ENCODE measurements around the gene ADI1. TPM values are rescaled to one million over a fixed set of nuclear protein-coding genes. Genes with fewer than 3 reads are reported as not detected.

The ADI1 gene
- total and polyA plus RNA-seq, 2 of the 8 experiments (the other 6 are each of a cell fraction or from before 2014, with no cell fraction given) = 12.2 to 40.2 TPM

- no peak overlapping the region for H2BK20ac ChIP-seq (ENCODE audit: low read length)
- H2BK15ac ChIP-seq (ENCODE audit: low read length) = no peak overlapping the region
- CTCF ChIA-PET (ENCODE audit: partially characterized antibody) = interaction anchor here (1.0 to 5.4 kb wide), 5 partner anchors 8 to 27 kb away, joined by 3 to 51 read pairs (median 4); no protein-coding TSS in a partner anchor
- H3K18ac ChIP-seq (ENCODE audit: extremely low read depth, low read length) = no peak overlapping the region
- H4K5ac ChIP-seq (ENCODE audit: insufficient read length, low read depth, low read length) = no peak overlapping the region
- no peak overlapping the region for H2BK5ac ChIP-seq (ENCODE audit: low read depth, low read length)
- no peak overlapping the region; the same call in 1 of the 2 replicates for H4K8ac ChIP-seq (ENCODE audit: extremely low read depth, insufficient read depth, low read length)
- H3K23me2 ChIP-seq (ENCODE audit: low read depth, low read length) = no peaks in the 10 kb centered on the region
- peaks cover 3 to 8% (median 7%) of the 10 kb centered on the region in 4 experiments; a peak in 4 of 8 replicates for H3K36me3 ChIP-seq (ENCODE audit: control insufficient read depth in 2 of 4, insufficient read depth in 4 of 4, low read length in 3 of 4)
- no peaks in the 10 kb centered on the region for H3K27me3 ChIP-seq (replicated peaks in 1 of 4; ENCODE audit: control insufficient read depth in 3 of 4, extremely low read depth in 1 of 4, insufficient read depth in 3 of 4, low read length in 3 of 4)
- no peak overlapping the region for H3K4me2 ChIP-seq (ENCODE audit: insufficient read depth in 1 of 2, low read depth in 2 of 2, low read length in 2 of 2)
- no peak overlapping the region for H2BK120ac ChIP-seq (replicated peaks; ENCODE audit: low read depth, low read length)
- no peaks in the 10 kb centered on the region for H3K79me2 ChIP-seq (ENCODE audit: control insufficient read depth in 1 of 2, insufficient read depth in 2 of 2, low read length in 2 of 2)
- no peaks in the 10 kb centered on the region for H3K9me3 ChIP-seq (ENCODE audit: insufficient read depth in 2 of 2, low read depth in 1 of 2, low read length in 1 of 2)
- H2AK5ac ChIP-seq (ENCODE audit: low read depth, low read length) = no peak overlapping the region
- H4K20me1 ChIP-seq (replicated peaks in 1 of 2; ENCODE audit: control insufficient read depth in 1 of 2, insufficient read depth in 2 of 2, low read length in 2 of 2) = peaks cover 0 to 5% of the 10 kb centered on the region in 2 experiments
- no peak overlapping the region for H3K4me3 ChIP-seq (ENCODE audit: extremely low read depth in 1 of 4, insufficient read depth in 2 of 4, low read depth in 3 of 4, low read length in 4 of 4)
- peak in 1 of 2 experiments; percentile 30 for DNase-seq (ENCODE audit: low read depth in 1 of 2, low spot score in 2 of 2)
- no peak overlapping the region for H3K23ac ChIP-seq (ENCODE audit: insufficient read length)
- H3K56ac ChIP-seq (replicated peaks; ENCODE audit: insufficient read length, low read depth, low read length) = no peak overlapping the region
- no peak overlapping the region for H2AFZ ChIP-seq (ENCODE audit: low read length)
- WGBS, 2 experiments (ENCODE audit: extremely low coverage in 1 of 2, insufficient coverage in 1 of 2, insufficient read length in 1 of 2, insufficient replicate concordance in 2 of 2, low coverage in 1 of 2, low lambda C conversion rate in 2 of 2, missing lambda C conversion rate in 1 of 2) = 97% methylated on average over 16 of the region's 16 CpGs; no CpG with 5 or more reads in 1 of the 2 experiments
- H3K27ac ChIP-seq (ENCODE audit: low read depth, low read length) = no peak overlapping the region
- H3K14ac ChIP-seq (ENCODE audit: insufficient read length) = no peak overlapping the region
- no peak overlapping the region for H4K91ac ChIP-seq (replicated peaks; ENCODE audit: insufficient read length, low read length)
- no peak overlapping the region for H2BK12ac ChIP-seq (ENCODE audit: low read depth, low read length)
- no peak for FAIRE-seq
- peaks cover 2% of the 10 kb centered on the region; the same call in 1 of the 2 replicates for H3K79me1 ChIP-seq (ENCODE audit: low read depth, low read length)
- POLR2A ChIA-PET (ENCODE audit: partially characterized antibody) = no interaction called here
- peaks cover 0 to 3% (median 0%) of the 10 kb centered on the region in 4 experiments; a peak in 1 of 7 replicates for H3K4me1 ChIP-seq (replicated peaks in 1 of 4; ENCODE audit: control insufficient read depth in 3 of 4, insufficient read depth in 4 of 4, low read length in 3 of 4)
- H3K9ac ChIP-seq (replicated peaks in 1 of 4; ENCODE audit: extremely low read depth in 1 of 4, low read depth in 3 of 4, low read length in 3 of 4) = no peak overlapping the region
- no peak overlapping the region for H3K4ac ChIP-seq (replicated peaks; ENCODE audit: insufficient read length, low read depth, low read length)
- TF ChIP-seq KDM1A (IDR thresholded peaks at IDR 0.05; ENCODE audit: borderline replicate concordance, low read length) (no peak), CHD2 (IDR thresholded peaks at IDR 0.05; ENCODE audit: low read length) (no peak), SIRT6 (IDR thresholded peaks at IDR 0.05; ENCODE audit: low read length) (no peak), SP1 (IDR thresholded peaks at IDR 0.05; ENCODE audit: low read depth, low read length) (no peak), HDAC2 (IDR thresholded peaks at IDR 0.05; ENCODE audit: borderline replicate concordance in 1 of 2, low read depth in 2 of 2, low read length in 2 of 2) (no peak), PHF8 (conservative IDR thresholded peaks at IDR 0.05; ENCODE audit: low read depth, low read length) (no peak), TEAD4 (IDR thresholded peaks at IDR 0.05; ENCODE audit: low read depth, low read length) (no peak), CHD1 (IDR thresholded peaks at IDR 0.05; ENCODE audit: low read depth, low read length) (no peak)
- TF ChIP-seq, protein P1, sequence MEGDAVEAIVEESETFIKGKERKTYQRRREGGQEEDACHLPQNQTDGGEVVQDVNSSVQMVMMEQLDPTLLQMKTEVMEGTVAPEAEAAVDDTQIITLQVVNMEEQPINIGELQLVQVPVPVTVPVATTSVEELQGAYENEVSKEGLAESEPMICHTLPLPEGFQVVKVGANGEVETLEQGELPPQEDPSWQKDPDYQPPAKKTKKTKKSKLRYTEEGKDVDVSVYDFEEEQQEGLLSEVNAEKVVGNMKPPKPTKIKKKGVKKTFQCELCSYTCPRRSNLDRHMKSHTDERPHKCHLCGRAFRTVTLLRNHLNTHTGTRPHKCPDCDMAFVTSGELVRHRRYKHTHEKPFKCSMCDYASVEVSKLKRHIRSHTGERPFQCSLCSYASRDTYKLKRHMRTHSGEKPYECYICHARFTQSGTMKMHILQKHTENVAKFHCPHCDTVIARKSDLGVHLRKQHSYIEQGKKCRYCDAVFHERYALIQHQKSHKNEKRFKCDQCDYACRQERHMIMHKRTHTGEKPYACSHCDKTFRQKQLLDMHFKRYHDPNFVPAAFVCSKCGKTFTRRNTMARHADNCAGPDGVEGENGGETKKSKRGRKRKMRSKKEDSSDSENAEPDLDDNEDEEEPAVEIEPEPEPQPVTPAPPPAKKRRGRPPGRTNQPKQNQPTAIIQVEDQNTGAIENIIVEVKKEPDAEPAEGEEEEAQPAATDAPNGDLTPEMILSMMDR (IDR thresholded peaks at IDR 0.05; ENCODE audit: control extremely low read depth in 1 of 3, insufficient read depth in 1 of 3, low read depth in 1 of 3, low read length in 3 of 3) = no peak
- TF ChIP-seq, protein P2, sequence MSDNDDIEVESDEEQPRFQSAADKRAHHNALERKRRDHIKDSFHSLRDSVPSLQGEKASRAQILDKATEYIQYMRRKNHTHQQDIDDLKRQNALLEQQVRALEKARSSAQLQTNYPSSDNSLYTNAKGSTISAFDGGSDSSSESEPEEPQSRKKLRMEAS (IDR thresholded peaks at IDR 0.05) = no peak
These were observed 68.8 kb downstream of the ADI1 start for GRCh38 chr2:3450385-3451010.

All from H1 (cell line).